GM23338 (cell line): ENCODE data around the gene NOTCH1. TPM values are rescaled to one million over a fixed set of nuclear protein-coding genes. Genes with fewer than 3 reads are reported as not detected.

Experiments
- ATAC-seq: fragments of 200-7000 bp; cut with Tn5 transposase; 3 replicates; pipeline ENCODE4 v1.9.1; 2020
- DNase-seq: peaks from one replicate; pipeline ENCODE4 v3.0.0-alpha.2; 2015; ENCODE audit warnings: low spot score
- H2AFZ ChIP-seq: fragments of 200-600 bp; sonication (generic); 2 replicates; pipeline ENCODE4 v1.8.0; 2016; ENCODE audit warnings: antibody characterized with exemption, mild to moderate bottlenecking, moderate library complexity
- H3F3A ChIP-seq: fragments of 200-600 bp; sonication (generic); replicated peaks from 2 replicates; pipeline ENCODE4 v1.8.0; 2017; ENCODE audit warnings: antibody characterized with exemption, mixed run types, low read depth
- H3K27ac ChIP-seq: fragments of 200-600 bp; sonication (generic); 2 replicates; pipeline ENCODE4 v1.6.1; 2016; ENCODE audit warnings: low read depth
- H3K27me3 ChIP-seq: fragments of 200-600 bp; sonication (generic); 2 replicates; pipeline ENCODE4 v1.8.0; 2016; ENCODE audit warnings: mild to moderate bottlenecking, mixed run types, moderate library complexity; ENCODE audit not compliant: insufficient read depth
- H3K36me3 ChIP-seq: fragments of 200-600 bp; sonication (generic); 2 replicates; pipeline ENCODE4 v1.8.0; 2016; ENCODE audit warnings: mild to moderate bottlenecking; ENCODE audit not compliant: insufficient read depth
- H3K4me1 ChIP-seq: fragments of 200-600 bp; sonication (generic); 2 replicates; pipeline ENCODE4 v1.8.0; 2016; ENCODE audit warnings: mild to moderate bottlenecking, moderate library complexity; ENCODE audit not compliant: insufficient read depth
- H3K4me2 ChIP-seq: fragments of 200-600 bp; sonication (generic); 2 replicates; pipeline ENCODE4 v1.7.1; 2017; ENCODE audit warnings: mixed run types
- H3K4me3 ChIP-seq: fragments of 200-600 bp; sonication (generic); 2 replicates; pipeline ENCODE4 v1.6.1; 2016; ENCODE audit warnings: mixed run types
- H3K79me2 ChIP-seq: fragments of 200-600 bp; sonication (generic); replicated peaks from 2 replicates; pipeline ENCODE4 v1.8.0; 2017; ENCODE audit warnings: mild to moderate bottlenecking; ENCODE audit not compliant: insufficient read depth
- H3K9me2 ChIP-seq: fragments of 200-600 bp; sonication (generic); 2 replicates; pipeline ENCODE4 v1.8.0; 2017; ENCODE audit not compliant: insufficient read depth
- H4K20me1 ChIP-seq: fragments of 200-600 bp; sonication (generic); replicated peaks from 2 replicates; pipeline ENCODE4 v1.8.0; 2017; ENCODE audit warnings: mild to moderate bottlenecking; ENCODE audit not compliant: insufficient read depth
- H3K27ac Mint-ChIP-seq: 2 replicates; pipeline ENCODE4 v1.8.0; 2020; ENCODE audit warnings: inconsistent platforms, mild to moderate bottlenecking, moderate library complexity, mixed read lengths
- H3K27me3 Mint-ChIP-seq: 3 replicates; pipeline ENCODE4 v1.8.0; 2022; ENCODE audit warnings: low read depth, mild to moderate bottlenecking, moderate library complexity, mixed read lengths, inconsistent platforms; ENCODE audit not compliant: insufficient read depth, poor library complexity
- H3K36me3 Mint-ChIP-seq: 3 replicates; pipeline ENCODE4 v1.8.0; 2021; ENCODE audit warnings: low read depth, mild to moderate bottlenecking, inconsistent platforms, moderate library complexity, mixed read lengths
- H3K4me1 Mint-ChIP-seq: 3 replicates; pipeline ENCODE4 v1.8.0; 2020; ENCODE audit warnings: mild to moderate bottlenecking, inconsistent platforms, mixed read lengths
- H3K4me3 Mint-ChIP-seq: 3 replicates; pipeline ENCODE4 v1.8.0; 2021; ENCODE audit warnings: moderate library complexity, mild to moderate bottlenecking, inconsistent platforms, mixed read lengths
- H3K9me3 Mint-ChIP-seq: 3 replicates; pipeline ENCODE4 v1.8.0; 2020; ENCODE audit warnings: moderate library complexity, mild to moderate bottlenecking, inconsistent platforms, mixed read lengths
- JUNB ChIP-seq: IDR thresholded peaks from one replicate; pipeline ENCODE4 v1.6.1; 2016; ENCODE audit warnings: antibody characterized with exemption; ENCODE audit not compliant: unreplicated experiment
- POLR2AphosphoS5 ChIP-seq: IDR thresholded peaks from 2 replicates; pipeline ENCODE4 v1.6.1; 2016; ENCODE audit warnings: antibody characterized with exemption, low read depth
- ZNF462 ChIP-seq: fragments of 250-450 bp; sonication (Bioruptor Pico); IDR thresholded peaks from 2 replicates; pipeline ENCODE4 v1.5.0; 2020; ENCODE audit warnings: mild to moderate bottlenecking, moderate library complexity
- polyA plus RNA-seq: library from polyadenylated mRNA; unstranded; fragments of >200 nt; fragmentation: Nextera tagmentation; extraction: Ambion mirVana; gene quantifications from 2 replicates; pipeline ENCODE4 v1.2.1, GENCODE V29; 2016
- total RNA-seq: library from RNA; depleted of rRNA; stranded (reverse); fragments of >200 nt; shearing (Covaris generic); gene quantifications from 2 replicates; pipeline ENCODE4 v1.2.3, GENCODE V29; 2014

Gene NOTCH1
- total and polyA plus RNA-seq, 2 experiments from 2014 or later: 9.9 to 97.2 TPM

DNA sequence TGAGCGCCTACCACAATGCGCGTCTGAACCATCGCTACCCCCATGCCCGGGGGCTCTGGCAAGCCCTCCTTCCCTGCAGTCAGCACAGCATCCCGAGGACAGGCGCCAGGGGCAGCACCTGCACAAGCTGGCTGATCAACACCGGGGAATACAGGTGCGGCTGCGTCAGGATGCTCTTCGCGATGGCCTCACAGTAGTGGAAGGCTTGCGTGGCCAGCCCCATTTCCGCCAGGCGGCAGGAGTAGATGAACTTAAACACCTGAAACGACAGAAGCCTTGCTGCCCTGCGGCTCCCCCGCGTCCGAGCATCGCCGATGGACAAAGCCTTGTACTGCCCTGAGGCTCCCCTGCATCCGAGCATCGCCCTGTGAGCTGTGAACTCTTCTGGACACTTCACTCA is 88.5 kb downstream of the NOTCH1 start (continued):
- no peak for TF ChIP-seq ZNF462 (CRISPR knock-in tag)

DNA sequence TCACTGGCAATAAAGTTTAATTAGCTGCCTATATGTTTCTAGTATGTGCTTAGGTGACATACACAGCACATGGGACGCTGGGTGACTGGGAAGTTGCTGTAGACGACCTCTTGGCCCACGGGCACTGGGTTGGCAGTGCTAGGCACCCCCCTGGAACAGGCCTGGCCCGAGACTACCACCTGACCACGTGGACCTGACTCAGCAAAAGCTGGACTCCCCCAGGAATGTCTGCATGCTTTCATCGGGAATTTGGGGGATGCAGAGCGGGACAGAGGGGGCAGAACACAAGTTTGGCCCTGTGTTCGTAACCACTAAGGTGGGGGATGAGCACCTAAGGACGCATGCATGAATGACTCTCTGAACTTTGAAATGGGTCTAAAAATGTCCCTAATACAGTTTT is 89.6 kb downstream of the NOTCH1 start:
- no peak for TF ChIP-seq POLR2AphosphoS5
- TF ChIP-seq JUNB: no peak
- no peak for TF ChIP-seq ZNF462 (CRISPR knock-in tag)
- H4K20me1 ChIP-seq: peaks cover 6% of the 10 kb centered on the region; the same call in 1 of the 2 replicates
- peaks cover 4% of the 10 kb centered on the region; the same call in 2 of the 3 replicates for H3K9me3 Mint-ChIP-seq
- H3K27ac ChIP-seq: no peak overlapping the region
- H3K79me2 ChIP-seq: no peaks in the 10 kb centered on the region; the same call in 1 of the 2 replicates
- ATAC-seq (no peak), DNase-seq (no peak)
- peak overlapping the region; percentile 77; the same call in 1 of the 2 replicates for H3K27ac Mint-ChIP-seq
- no peak overlapping the region for H3K4me3 ChIP-seq
- H3K27me3 ChIP-seq: no peaks in the 10 kb centered on the region
- no peak overlapping the region for H2AFZ ChIP-seq
- no peaks in the 10 kb centered on the region for H3K9me2 ChIP-seq
- H3K36me3 Mint-ChIP-seq: peaks cover 81% of the 10 kb centered on the region
- H3K27me3 Mint-ChIP-seq: peaks cover 9% of the 10 kb centered on the region
- H3K4me1 ChIP-seq: no peaks in the 10 kb centered on the region
- no peaks in the 10 kb centered on the region for H3K4me1 Mint-ChIP-seq
- H3K4me2 ChIP-seq: no peak overlapping the region
- H3F3A ChIP-seq: 0 out of 2 replicates have a peak, but pooled peaks cover 7% of the 10 kb centered on the region
- peaks cover 27% of the 10 kb centered on the region for H3K36me3 ChIP-seq
- H3K4me3 Mint-ChIP-seq: no peak overlapping the region
